Measurements from ENCODE around the gene VTI1A.
A peak's percentile ranks its signal among the peaks of the same experiment; 100 is the strongest.

DNA sequence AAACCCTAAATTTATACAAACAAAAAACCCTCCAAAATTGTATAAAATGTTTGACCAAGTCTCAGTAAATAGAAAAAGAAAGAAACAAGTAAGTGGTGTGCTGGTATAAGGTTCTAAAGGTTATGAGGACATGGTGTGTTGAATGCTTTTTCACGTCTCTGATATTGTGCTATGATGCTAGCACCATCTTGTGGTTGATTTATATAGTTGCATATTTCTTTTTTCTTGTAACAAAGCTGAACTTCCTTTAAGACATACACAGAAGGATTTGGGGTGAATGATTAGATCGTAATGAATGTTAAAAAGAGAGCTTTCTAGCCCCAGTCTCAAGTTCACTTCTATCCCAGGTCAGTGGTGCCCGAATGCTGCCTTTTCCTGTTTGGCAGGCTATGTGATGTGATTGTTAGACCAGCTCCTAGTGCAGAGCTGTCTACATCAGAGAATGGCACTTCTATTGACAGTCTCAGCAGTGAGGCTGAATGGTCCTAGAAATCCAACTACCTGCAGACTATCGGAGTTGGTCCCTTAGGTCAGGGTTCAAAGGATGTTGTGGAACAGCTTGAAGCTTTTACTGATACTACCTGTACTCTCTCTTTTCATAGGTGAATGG is 25.0 kb downstream of the VTI1A start:
- TF ChIP-seq EZH2 (IDR thresholded peaks at IDR 0.05; ENCODE audit: borderline replicate concordance, insufficient read depth, low read length, poor library complexity, severe bottlenecking) (no peak), RAD21 (conservative IDR thresholded peaks at IDR 0.05) (peak; percentile 80), POLR2AphosphoS5 (IDR thresholded peaks at IDR 0.05) (no peak), TAF1 (IDR thresholded peaks at IDR 0.05; ENCODE audit: low read depth) (no peak), SMC3 (conservative IDR thresholded peaks at IDR 0.05; ENCODE audit: poor library complexity) (peak; percentile 84), EP300 (conservative IDR thresholded peaks at IDR 0.05; ENCODE audit: poor library complexity, severe bottlenecking) (no peak)
- TF ChIP-seq, protein P1, sequence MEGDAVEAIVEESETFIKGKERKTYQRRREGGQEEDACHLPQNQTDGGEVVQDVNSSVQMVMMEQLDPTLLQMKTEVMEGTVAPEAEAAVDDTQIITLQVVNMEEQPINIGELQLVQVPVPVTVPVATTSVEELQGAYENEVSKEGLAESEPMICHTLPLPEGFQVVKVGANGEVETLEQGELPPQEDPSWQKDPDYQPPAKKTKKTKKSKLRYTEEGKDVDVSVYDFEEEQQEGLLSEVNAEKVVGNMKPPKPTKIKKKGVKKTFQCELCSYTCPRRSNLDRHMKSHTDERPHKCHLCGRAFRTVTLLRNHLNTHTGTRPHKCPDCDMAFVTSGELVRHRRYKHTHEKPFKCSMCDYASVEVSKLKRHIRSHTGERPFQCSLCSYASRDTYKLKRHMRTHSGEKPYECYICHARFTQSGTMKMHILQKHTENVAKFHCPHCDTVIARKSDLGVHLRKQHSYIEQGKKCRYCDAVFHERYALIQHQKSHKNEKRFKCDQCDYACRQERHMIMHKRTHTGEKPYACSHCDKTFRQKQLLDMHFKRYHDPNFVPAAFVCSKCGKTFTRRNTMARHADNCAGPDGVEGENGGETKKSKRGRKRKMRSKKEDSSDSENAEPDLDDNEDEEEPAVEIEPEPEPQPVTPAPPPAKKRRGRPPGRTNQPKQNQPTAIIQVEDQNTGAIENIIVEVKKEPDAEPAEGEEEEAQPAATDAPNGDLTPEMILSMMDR (IDR thresholded peaks at IDR 0.05; ENCODE audit: poor library complexity, severe bottlenecking), result peak; percentile 84
- TF ChIP-seq, protein P2, sequence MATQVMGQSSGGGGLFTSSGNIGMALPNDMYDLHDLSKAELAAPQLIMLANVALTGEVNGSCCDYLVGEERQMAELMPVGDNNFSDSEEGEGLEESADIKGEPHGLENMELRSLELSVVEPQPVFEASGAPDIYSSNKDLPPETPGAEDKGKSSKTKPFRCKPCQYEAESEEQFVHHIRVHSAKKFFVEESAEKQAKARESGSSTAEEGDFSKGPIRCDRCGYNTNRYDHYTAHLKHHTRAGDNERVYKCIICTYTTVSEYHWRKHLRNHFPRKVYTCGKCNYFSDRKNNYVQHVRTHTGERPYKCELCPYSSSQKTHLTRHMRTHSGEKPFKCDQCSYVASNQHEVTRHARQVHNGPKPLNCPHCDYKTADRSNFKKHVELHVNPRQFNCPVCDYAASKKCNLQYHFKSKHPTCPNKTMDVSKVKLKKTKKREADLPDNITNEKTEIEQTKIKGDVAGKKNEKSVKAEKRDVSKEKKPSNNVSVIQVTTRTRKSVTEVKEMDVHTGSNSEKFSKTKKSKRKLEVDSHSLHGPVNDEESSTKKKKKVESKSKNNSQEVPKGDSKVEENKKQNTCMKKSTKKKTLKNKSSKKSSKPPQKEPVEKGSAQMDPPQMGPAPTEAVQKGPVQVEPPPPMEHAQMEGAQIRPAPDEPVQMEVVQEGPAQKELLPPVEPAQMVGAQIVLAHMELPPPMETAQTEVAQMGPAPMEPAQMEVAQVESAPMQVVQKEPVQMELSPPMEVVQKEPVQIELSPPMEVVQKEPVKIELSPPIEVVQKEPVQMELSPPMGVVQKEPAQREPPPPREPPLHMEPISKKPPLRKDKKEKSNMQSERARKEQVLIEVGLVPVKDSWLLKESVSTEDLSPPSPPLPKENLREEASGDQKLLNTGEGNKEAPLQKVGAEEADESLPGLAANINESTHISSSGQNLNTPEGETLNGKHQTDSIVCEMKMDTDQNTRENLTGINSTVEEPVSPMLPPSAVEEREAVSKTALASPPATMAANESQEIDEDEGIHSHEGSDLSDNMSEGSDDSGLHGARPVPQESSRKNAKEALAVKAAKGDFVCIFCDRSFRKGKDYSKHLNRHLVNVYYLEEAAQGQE (IDR thresholded peaks at IDR 0.05; ENCODE audit: borderline replicate concordance), result no peak
